Effector memory CD4-positive, alpha-beta T cell (primary cell): ENCODE measurements around the gene GANC.

ENCODE experiments used
- DNase-seq, 3 donors: peaks; one replicate each; pipeline ENCODE4 v3.0.0-alpha.2; 2020
- H3K27ac ChIP-seq: 2 replicates; pipeline ENCODE4 v1.7.0; 2013; ENCODE audit warnings: mild to moderate bottlenecking, low read length, moderate library complexity; ENCODE audit not compliant: insufficient read depth, poor library complexity, severe bottlenecking
- H3K27me3 ChIP-seq: replicated peaks from 2 replicates; pipeline ENCODE4 v1.7.0; 2013; ENCODE audit warnings: mild to moderate bottlenecking, low read length; ENCODE audit not compliant: insufficient read depth, control insufficient read depth, poor library complexity, severe bottlenecking
- H3K36me3 ChIP-seq: 2 replicates; pipeline ENCODE4 v1.7.0; 2013; ENCODE audit warnings: mild to moderate bottlenecking, low read length, moderate library complexity; ENCODE audit not compliant: control insufficient read depth, insufficient read depth
- H3K4me1 ChIP-seq: 2 replicates; pipeline ENCODE4 v1.7.0; 2013; ENCODE audit warnings: low read length, mild to moderate bottlenecking; ENCODE audit not compliant: control insufficient read depth, insufficient read depth, poor library complexity, severe bottlenecking
- H3K4me3 ChIP-seq: 2 replicates; pipeline ENCODE4 v1.7.0; 2013; ENCODE audit warnings: low read length, low read depth, mild to moderate bottlenecking; ENCODE audit not compliant: insufficient read depth, poor library complexity, severe bottlenecking
- H3K9me3 ChIP-seq: 2 replicates; pipeline ENCODE4 v1.7.0; 2013; ENCODE audit warnings: mild to moderate bottlenecking, low read length, moderate library complexity; ENCODE audit not compliant: control insufficient read depth

GANC gene

GRCh38 chr15:42368096-42368495 is 95.1 kb downstream of the GANC start:
- Histone ChIP-seq H3K27ac (no peak overlapping the region), H3K4me1 (no peaks in the 10 kb centered on the region), H3K36me3 (no peaks in the 10 kb centered on the region), H3K27me3 (no peaks in the 10 kb centered on the region), H3K9me3 (no peaks in the 10 kb centered on the region), H3K4me3 (no peak overlapping the region)
- no peak for DNase-seq

- H3K36me3 ChIP-seq, result no peaks in the 10 kb centered on the region
- no peaks in the 10 kb centered on the region for H3K4me1 ChIP-seq
- H3K27ac ChIP-seq, result no peak overlapping the region
- H3K27me3 ChIP-seq, result no peaks in the 10 kb centered on the region
- H3K4me3 ChIP-seq, result no peak overlapping the region
- no peaks in the 10 kb centered on the region for H3K9me3 ChIP-seq
- no peak for DNase-seq
These were observed 98.1 kb downstream of the GANC start for GRCh38 chr15:42371096-42371495.

GRCh38 chr15:42373274-42373673 is 100.3 kb downstream of the GANC start:
- DNase-seq, result no peak
- no peaks in the 10 kb centered on the region for H3K36me3 ChIP-seq
- H3K4me1 ChIP-seq, result no peaks in the 10 kb centered on the region
- H3K4me3 ChIP-seq, result no peak overlapping the region
- H3K9me3 ChIP-seq, result no peaks in the 10 kb centered on the region
- no peak overlapping the region for H3K27ac ChIP-seq
- no peaks in the 10 kb centered on the region for H3K27me3 ChIP-seq

- Histone ChIP-seq H3K27ac (no peak overlapping the region), H3K27me3 (no peaks in the 10 kb centered on the region), H3K4me1 (no peaks in the 10 kb centered on the region), H3K9me3 (no peaks in the 10 kb centered on the region), H3K36me3 (no peaks in the 10 kb centered on the region), H3K4me3 (no peak overlapping the region)
- no peak for DNase-seq
These were observed 100.9 kb downstream of the GANC start for GRCh38 chr15:42373936-42374335.

GRCh38 chr15:42374810-42375209 is 101.8 kb downstream of the GANC start:
- no peak for DNase-seq
- Histone ChIP-seq H3K27ac (no peak overlapping the region), H3K36me3 (no peaks in the 10 kb centered on the region), H3K9me3 (no peaks in the 10 kb centered on the region), H3K4me3 (no peak overlapping the region), H3K27me3 (no peaks in the 10 kb centered on the region), H3K4me1 (no peaks in the 10 kb centered on the region)

- no peaks in the 10 kb centered on the region for H3K27me3 ChIP-seq
- no peaks in the 10 kb centered on the region for H3K9me3 ChIP-seq
- DNase-seq, result no peak
- H3K27ac ChIP-seq, result no peak overlapping the region
- no peaks in the 10 kb centered on the region for H3K36me3 ChIP-seq
- no peaks in the 10 kb centered on the region for H3K4me1 ChIP-seq
- no peak overlapping the region for H3K4me3 ChIP-seq
These were observed 102.3 kb downstream of the GANC start for GRCh38 chr15:42375252-42375651.

- H3K4me1 ChIP-seq, result no peaks in the 10 kb centered on the region
- H3K27ac ChIP-seq, result no peak overlapping the region
- no peak overlapping the region for H3K4me3 ChIP-seq
- H3K27me3 ChIP-seq, result no peaks in the 10 kb centered on the region
- DNase-seq, result no peak
- H3K9me3 ChIP-seq, result no peaks in the 10 kb centered on the region
- H3K36me3 ChIP-seq, result no peaks in the 10 kb centered on the region
These were observed 102.9 kb downstream of the GANC start for GRCh38 chr15:42375941-42376340.

- H3K4me3 ChIP-seq, result no peak overlapping the region
- no peaks in the 10 kb centered on the region for H3K36me3 ChIP-seq
- no peaks in the 10 kb centered on the region for H3K9me3 ChIP-seq
- no peaks in the 10 kb centered on the region for H3K4me1 ChIP-seq
- DNase-seq, result no peak
- no peak overlapping the region for H3K27ac ChIP-seq
- no peaks in the 10 kb centered on the region for H3K27me3 ChIP-seq
These were observed 105.0 kb downstream of the GANC start for GRCh38 chr15:42378011-42378410.

- Histone ChIP-seq H3K27me3 (no peaks in the 10 kb centered on the region), H3K36me3 (no peaks in the 10 kb centered on the region), H3K4me1 (no peaks in the 10 kb centered on the region), H3K9me3 (no peaks in the 10 kb centered on the region), H3K4me3 (no peak overlapping the region), H3K27ac (no peak overlapping the region)
- no peak for DNase-seq
These were observed 111.6 kb downstream of the GANC start for GRCh38 chr15:42384597-42384996.

- Histone ChIP-seq H3K4me1 (no peaks in the 10 kb centered on the region), H3K4me3 (no peak overlapping the region), H3K9me3 (no peaks in the 10 kb centered on the region), H3K27ac (no peak overlapping the region), H3K36me3 (no peaks in the 10 kb centered on the region), H3K27me3 (no peaks in the 10 kb centered on the region)
- no peak for DNase-seq
These were observed 112.4 kb downstream of the GANC start for GRCh38 chr15:42385206-42385979.
